AG09309 (cell line): ENCODE results near the gene ETNK1.

Experiments used
- DNase-seq: peaks from one replicate; pipeline ENCODE4 v3.0.0-alpha.2; 2010; ENCODE audit warnings: low read depth
- H3K4me3 ChIP-seq: 2 replicates; pipeline ENCODE4 v1.5.1; 2011; ENCODE audit warnings: mild to moderate bottlenecking, low read depth, low read length, moderate library complexity; ENCODE audit not compliant: control insufficient read depth
- CTCF ChIP-seq: IDR thresholded peaks from 2 replicates; pipeline ENCODE4 v1.5.1; 2011; ENCODE audit warnings: mild to moderate bottlenecking, low read depth, low read length, inconsistent platforms; ENCODE audit not compliant: insufficient read depth, control insufficient read depth; ENCODE audit errors: missing control alignments

The ETNK1 gene

DNA sequence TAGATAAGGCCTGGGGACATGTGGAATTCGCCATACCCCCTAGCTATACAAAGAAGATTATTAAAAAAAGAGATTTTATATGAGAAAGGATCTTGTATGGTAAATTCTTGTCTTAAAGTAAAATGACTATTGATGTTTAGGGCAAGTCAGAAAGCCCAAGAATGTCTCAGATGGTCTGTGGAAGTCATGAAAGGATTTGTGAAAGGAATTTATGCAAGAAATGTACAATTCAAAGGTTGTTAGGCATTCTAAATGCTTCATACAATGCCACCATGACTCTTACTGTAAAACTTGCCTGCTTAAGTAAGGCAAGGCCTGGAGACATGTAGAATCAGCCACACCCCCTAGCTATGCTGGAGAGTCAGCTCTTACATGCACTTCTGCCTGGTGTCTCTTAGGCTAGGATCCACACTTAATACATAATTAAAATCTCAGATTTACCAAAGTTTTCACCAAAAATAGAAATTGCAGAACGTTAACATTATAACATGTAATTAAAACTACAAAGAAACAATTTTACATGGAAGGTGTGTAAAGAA, 8.9 kb upstream of the ETNK1 start:
- TF ChIP-seq CTCF = no peak
- no peak for DNase-seq
- H3K4me3 ChIP-seq = no peak overlapping the region

DNA sequence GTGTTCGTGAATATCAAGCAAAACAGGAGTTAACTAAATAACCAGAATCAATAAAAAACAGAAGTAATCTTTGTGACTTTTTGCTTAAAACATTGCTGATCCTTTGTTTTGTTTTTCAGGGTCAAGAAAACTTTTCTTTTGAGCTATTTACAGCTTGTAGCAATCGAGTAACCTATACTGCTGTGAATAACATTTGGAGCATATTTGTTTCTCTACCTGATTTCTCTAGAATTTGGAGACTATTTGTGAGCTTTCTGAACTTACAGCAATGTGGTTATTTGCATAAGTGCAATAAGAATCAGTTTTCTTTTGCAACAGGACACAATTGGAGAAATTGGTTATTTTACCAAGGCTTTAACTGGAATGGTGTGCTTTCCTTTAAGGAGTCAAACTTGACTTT, 7.3 kb upstream of the ETNK1 start:
- no peak for DNase-seq
- no peak for TF ChIP-seq CTCF
- H3K4me3 ChIP-seq = no peak overlapping the region

- TF ChIP-seq CTCF = no peak
- DNase-seq = no peak
- H3K4me3 ChIP-seq = peak overlapping the region; percentile 100
Observed at GRCh38 chr12:22624548-22624869, 462 bp upstream of the ETNK1 start.

GRCh38 chr12:22625762-22626294, 857 bp downstream of the ETNK1 start:
- peak overlapping the region; percentile 100 for H3K4me3 ChIP-seq
- TF ChIP-seq CTCF = no peak
- DNase-seq = no peak

DNA sequence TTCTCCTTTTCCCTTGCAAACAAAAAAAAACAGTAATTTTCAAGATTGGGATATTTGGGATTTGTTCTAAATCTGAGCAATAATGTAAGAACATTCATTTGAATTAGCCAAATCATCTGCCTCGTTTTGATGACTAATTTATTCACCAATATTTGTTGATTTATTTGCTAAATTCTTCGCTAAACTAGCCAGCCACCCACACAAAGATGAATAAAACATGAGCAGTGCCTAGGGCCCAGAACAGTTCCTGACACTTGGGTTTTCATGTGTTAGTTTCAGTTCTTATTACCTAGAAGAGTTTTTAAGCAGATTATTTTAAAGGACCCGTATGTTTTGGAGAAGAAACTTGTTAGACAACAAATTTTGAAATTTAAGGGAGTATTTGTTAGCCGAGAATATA, 1.4 kb downstream of the ETNK1 start:
- TF ChIP-seq CTCF = no peak
- DNase-seq = no peak

GRCh38 chr12:22627371-22627770, 2.4 kb downstream of the ETNK1 start:
- no peak for TF ChIP-seq CTCF
- peak overlapping the region; percentile 16 for H3K4me3 ChIP-seq
- no peak for DNase-seq

More for the DNA sequence above, 1.4 kb downstream of the ETNK1 start:
- H3K4me3 ChIP-seq = peak overlapping the region; percentile 100

DNA sequence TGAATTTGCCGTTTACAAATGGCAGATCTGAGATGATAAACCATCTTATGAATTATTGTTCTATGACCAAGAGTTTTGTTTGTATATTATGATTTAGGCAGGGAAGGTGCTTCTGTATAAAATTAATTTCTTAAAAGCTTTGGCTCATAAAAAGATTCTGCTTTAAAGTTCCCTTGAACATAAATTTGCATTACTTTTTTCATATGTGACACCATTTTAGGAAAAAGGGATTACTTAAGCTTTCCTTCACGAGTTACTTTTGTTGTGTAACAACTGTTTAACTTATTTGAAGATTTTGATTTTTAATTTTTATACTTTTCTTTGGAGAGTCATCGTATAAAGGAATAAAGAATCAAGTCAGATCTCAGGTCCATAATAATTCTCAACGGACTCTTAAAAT, 3.3 kb downstream of the ETNK1 start:
- TF ChIP-seq CTCF = no peak
- H3K4me3 ChIP-seq = no peak overlapping the region
- no peak for DNase-seq
